CD4-positive, alpha-beta T cell treated with Interferon alpha-2 for 1 hour (primary cell): Measurements from ENCODE around the gene CYB5D1.
A peak's percentile ranks its signal among the peaks of the same experiment; 100 is the strongest.

Experiments used
- DNase-seq, 2 donors: peaks; one replicate each; pipeline ENCODE4 v3.0.0-alpha.2; 2020 to 2022

CYB5D1 gene

GRCh38 chr17:7888184-7888920, 30.5 kb downstream of the CYB5D1 start, which contains the start of gene CHD3:
CHD3 (plus strand) TSS chr17:7888789; CDS start chr17:7889001, 212 bp downstream.
- DNase-seq: peak; percentile 15 to 39

DNA sequence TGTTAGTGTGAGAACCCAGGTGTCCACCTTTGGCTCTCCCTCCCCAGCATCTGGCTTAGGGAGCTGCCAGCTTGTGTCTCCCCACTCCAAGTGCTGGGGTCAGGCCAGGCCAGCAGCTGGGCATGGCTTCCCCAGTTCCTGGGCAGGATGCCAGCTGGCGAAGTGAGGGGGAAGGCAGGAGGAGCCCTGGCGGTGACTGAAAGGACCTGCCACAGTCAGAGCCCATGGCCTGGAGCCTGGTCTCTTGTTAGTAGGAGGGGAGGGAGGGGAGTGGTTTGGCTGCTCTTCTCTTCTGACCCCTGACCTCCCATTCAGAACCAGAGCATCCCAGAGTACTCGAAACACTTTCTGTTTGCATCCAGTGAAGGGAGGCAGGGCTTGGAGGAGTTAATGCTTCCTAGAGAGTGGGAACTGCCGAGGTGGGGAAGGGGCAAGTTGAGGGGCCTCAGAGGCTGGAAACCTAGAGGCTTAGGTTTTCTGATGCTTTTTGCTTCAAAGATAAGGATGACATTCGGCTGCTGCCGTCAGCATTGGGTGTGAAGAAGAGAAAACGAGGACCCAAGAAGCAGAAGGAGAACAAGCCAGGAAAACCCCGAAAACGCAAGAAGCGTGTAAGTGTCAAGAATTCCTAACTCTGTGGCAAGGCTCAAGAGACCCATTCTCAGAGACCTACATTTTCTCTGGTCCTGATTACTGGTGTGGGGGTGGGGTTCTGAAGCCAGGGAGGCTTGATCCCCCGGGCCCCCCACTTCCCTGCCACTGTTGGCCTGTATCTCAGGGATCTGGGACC, 31.6 kb downstream of the CYB5D1 start:
- DNase-seq: peak; percentile 47 to 65

DNA sequence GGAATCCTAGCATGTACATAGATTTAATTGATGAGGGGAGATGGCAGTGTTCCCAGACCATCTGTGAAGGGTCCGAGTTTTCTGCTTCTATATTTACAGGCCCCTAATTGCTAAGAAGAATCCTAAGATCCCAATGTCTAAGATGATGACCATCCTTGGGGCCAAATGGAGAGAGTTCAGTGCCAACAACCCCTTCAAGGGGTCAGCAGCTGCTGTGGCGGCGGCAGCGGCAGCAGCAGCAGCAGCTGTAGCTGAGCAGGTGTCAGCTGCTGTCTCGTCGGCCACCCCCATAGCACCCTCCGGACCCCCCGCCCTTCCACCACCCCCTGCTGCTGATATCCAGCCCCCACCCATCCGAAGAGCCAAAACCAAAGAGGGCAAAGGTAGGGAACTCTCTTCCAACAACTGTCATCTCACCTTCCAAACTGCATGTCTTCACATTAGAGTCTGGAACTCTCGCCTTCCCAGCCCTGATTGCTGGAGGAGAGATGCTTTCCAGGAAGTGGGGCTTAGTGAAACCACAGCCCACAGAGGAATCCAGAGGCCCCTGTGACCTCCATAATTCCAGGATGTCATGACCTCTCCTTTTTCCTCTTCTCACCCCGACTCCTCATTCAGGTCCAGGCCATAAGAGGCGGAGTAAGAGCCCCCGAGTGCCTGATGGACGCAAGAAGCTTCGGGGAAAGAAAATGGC, 35.5 kb downstream of the CYB5D1 start:
- DNase-seq: no peak

- no peak for DNase-seq
Observed at GRCh38 chr17:7894226-7894625, 36.4 kb downstream of the CYB5D1 start.

DNA sequence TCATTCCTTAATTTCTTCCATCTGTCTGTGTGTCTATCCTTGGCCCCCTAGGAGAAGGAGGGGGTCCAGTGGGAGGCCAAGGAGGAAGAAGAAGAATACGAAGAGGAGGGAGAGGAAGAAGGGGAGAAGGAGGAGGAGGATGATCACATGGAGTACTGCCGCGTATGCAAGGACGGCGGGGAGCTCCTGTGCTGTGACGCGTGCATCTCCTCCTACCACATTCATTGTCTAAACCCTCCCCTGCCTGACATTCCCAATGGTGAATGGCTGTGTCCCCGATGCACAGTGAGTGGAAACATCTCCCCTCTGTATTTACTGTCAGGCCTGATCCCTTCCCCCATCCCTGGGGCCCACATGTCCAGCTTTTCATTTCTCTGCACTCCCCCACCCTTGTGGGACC, 37.1 kb downstream of the CYB5D1 start:
- DNase-seq: no peak

DNA sequence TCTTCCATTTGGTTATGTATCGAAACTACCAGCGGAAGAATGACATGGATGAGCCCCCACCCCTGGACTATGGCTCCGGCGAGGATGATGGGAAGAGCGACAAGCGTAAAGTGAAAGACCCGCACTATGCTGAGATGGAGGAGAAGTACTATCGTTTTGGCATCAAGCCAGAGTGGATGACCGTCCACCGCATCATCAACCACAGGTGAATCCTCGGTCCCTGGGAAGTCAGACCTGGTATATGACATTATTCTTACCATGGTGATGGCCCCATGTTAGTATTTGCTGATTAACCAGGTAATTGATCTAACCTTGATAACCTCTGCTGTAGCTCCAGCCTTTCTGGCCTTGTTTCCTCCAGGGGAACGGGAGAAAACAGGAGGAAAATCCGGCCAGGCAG, 39.3 kb downstream of the CYB5D1 start:
- no peak for DNase-seq

GRCh38 chr17:7897773-7898172, 40.0 kb downstream of the CYB5D1 start:
- peak; percentile 34 to 57 for DNase-seq

GRCh38 chr17:7903154-7904103, 45.6 kb downstream of the CYB5D1 start:
- DNase-seq: no peak

- no peak for DNase-seq
Observed at GRCh38 chr17:7909089-7909488, 51.3 kb downstream of the CYB5D1 start.

DNA sequence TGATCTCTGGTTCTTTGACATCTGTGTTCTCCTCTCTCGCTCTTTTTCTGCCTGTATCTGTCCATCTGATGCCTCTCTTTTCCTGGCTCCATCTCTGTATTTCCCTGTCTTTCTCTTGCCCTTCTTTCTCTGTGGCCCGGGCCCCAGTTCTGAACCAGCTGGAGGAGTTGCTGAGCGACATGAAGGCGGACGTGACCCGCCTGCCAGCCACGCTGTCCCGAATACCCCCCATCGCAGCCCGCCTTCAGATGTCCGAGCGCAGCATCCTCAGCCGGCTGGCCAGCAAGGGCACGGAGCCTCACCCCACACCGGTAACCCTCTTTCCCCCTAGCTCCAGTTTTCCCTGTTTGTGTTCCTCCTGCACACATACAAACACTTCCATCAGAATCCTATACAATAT, 52.5 kb downstream of the CYB5D1 start:
- no peak for DNase-seq

GRCh38 chr17:7910711-7911110, 52.9 kb downstream of the CYB5D1 start:
- DNase-seq: no peak

DNA sequence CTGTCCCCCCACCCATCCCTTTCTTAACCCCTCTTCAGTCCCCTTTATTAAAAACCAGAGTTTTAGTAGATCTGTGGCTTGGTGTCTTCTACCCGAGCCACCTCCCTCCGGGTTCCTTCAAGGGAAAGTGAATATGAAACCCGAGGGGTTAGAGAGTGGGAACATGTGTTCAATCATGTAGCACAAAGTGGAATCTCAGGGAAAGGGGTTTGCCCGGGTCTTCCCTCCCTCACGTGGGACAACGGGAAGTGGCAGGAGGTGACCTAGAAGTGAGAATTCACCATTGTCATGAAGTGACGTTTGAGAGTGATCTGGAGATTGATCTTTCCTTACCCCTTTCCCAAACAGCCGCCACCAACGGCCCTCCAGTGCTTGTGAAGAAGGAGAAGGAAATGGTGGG, 53.3 kb downstream of the CYB5D1 start:
- DNase-seq: no peak
